ENCODE measurements around the gene CFAP299.

- TF ChIP-seq CTCF (IDR thresholded peaks at IDR 0.05): no peak
- TF ChIP-seq POLR2AphosphoS5 (IDR thresholded peaks at IDR 0.05): no peak
- TF ChIP-seq POLR2A (IDR thresholded peaks at IDR 0.05; ENCODE audit: low read depth): no peak
- TF ChIP-seq EP300 (IDR thresholded peaks at IDR 0.05): no peak
These were observed 668.1 kb downstream of the CFAP299 start for GRCh38 chr4:81003597-81004111.

Measured in esophagus muscularis mucosa (tissue), 4 donors.